ENCODE results near the gene SLC10A2. TPM values are rescaled to one million over a fixed set of nuclear protein-coding genes. Genes with fewer than 3 reads are reported as not detected.

The SLC10A2 gene
- polyA plus RNA-seq, 3 donors = not detected

DNA sequence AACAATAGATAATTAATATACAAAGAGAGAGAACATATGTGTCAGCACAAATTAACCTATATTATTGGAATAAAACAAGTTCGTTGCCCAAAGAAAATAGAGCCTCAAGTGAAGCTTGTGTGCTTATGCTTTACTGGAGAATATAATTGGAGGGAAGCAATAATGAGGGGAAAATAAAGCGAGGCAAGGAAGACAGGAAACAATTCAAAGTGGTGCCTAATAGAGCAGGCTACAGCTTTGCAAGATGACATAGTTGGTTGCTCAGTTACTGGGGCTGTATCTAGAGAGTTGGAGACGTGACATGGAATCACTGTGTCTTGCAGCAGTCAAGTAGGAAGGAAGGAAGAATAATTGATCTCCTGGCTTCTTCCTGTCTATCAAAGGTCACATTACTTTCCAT is 21.1 kb upstream of the SLC10A2 start:
- Mint-ChIP-seq H3K36me3 (no peaks in the 10 kb centered on the region), H3K27ac (no peak overlapping the region), H3K27me3 (ENCODE audit: low read depth in 3 of 3) (no peaks in the 10 kb centered on the region), H3K4me1 (no peaks in the 10 kb centered on the region), H3K9me3 (peaks cover 5 to 14% (median 10%) of the 10 kb centered on the region in 7 donors), H3K4me3 (no peak overlapping the region)
- H3K4me3 ChIP-seq (replicated peaks in 1 of 3; ENCODE audit: low read depth in 2 of 3, low read length in 3 of 3) = no peak overlapping the region
- no peak for DNase-seq
- H3K9ac ChIP-seq (ENCODE audit: insufficient read depth, low read length, poor library complexity, severe bottlenecking) = no peak overlapping the region
- no peaks in the 10 kb centered on the region for H3K79me2 ChIP-seq (ENCODE audit: insufficient read depth, low read length)
- peaks cover 10 to 12% of the 10 kb centered on the region in 2 donors for H3K9me3 ChIP-seq (replicated peaks in 1 of 2; ENCODE audit: control insufficient read depth in 1 of 2, insufficient read depth in 1 of 2, low read length in 2 of 2)
- intact Hi-C loops (cut with micrococcal nuclease) = no loop called here
- H4K20me1 ChIP-seq (ENCODE audit: insufficient read depth, low read length) = no peaks in the 10 kb centered on the region
- TF ChIP-seq, protein P1, sequence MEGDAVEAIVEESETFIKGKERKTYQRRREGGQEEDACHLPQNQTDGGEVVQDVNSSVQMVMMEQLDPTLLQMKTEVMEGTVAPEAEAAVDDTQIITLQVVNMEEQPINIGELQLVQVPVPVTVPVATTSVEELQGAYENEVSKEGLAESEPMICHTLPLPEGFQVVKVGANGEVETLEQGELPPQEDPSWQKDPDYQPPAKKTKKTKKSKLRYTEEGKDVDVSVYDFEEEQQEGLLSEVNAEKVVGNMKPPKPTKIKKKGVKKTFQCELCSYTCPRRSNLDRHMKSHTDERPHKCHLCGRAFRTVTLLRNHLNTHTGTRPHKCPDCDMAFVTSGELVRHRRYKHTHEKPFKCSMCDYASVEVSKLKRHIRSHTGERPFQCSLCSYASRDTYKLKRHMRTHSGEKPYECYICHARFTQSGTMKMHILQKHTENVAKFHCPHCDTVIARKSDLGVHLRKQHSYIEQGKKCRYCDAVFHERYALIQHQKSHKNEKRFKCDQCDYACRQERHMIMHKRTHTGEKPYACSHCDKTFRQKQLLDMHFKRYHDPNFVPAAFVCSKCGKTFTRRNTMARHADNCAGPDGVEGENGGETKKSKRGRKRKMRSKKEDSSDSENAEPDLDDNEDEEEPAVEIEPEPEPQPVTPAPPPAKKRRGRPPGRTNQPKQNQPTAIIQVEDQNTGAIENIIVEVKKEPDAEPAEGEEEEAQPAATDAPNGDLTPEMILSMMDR (IDR thresholded peaks at IDR 0.05) = no peak
- no peak overlapping the region for H2AFZ ChIP-seq (ENCODE audit: insufficient read depth, low read depth, low read length, poor library complexity, severe bottlenecking)
- no peaks in the 10 kb centered on the region for H3K27me3 ChIP-seq (ENCODE audit: control insufficient read depth in 2 of 2, insufficient read depth in 2 of 2, low read length in 2 of 2)
- H3K4me1 ChIP-seq (ENCODE audit: control insufficient read depth in 1 of 2, insufficient read depth in 2 of 2, low read length in 2 of 2) = no peaks in the 10 kb centered on the region
- no peaks in the 10 kb centered on the region for H3K36me3 ChIP-seq (replicated peaks in 1 of 2; ENCODE audit: control insufficient read depth in 1 of 2, insufficient read depth in 2 of 2, low read length in 2 of 2)
- 100% methylated on average over 1 of the region's 3 CpGs for WGBS (ENCODE audit: insufficient coverage)
- H3K4me2 ChIP-seq (replicated peaks; ENCODE audit: extremely low read depth, low read length, poor library complexity, severe bottlenecking) = no peak overlapping the region
- no peak overlapping the region for H3K27ac ChIP-seq (ENCODE audit: low read depth in 1 of 2, low read length in 2 of 2)

DNA sequence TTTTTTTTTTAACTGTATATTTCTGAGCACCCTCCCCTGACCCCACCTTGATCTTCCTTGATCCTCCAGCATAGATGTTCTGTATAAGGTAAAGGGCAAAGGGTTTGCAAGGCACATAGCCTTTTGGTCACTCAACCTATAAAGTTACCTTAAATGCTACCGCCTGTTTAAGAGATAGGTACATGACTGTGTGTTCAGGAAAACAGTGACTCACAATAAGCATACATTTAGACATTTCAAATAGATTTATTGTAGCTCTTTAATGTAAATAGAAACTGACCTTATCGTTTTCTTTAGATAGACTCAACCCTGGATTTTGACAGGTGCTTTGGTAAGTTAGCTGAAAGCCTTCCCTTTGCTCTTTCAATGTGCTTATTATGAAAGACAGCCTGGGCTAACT is 15.2 kb upstream of the SLC10A2 start:
- TF ChIP-seq, protein P1 (IDR thresholded peaks at IDR 0.05) = no peak
- no peaks in the 10 kb centered on the region for H3K27me3 Mint-ChIP-seq (ENCODE audit: low read depth in 3 of 3)
- H3K27ac Mint-ChIP-seq = no peak overlapping the region
- Histone ChIP-seq H4K20me1 (ENCODE audit: insufficient read depth, low read length) (no peaks in the 10 kb centered on the region), H3K9ac (ENCODE audit: insufficient read depth, low read length, poor library complexity, severe bottlenecking) (no peak overlapping the region), H3K4me3 (replicated peaks in 1 of 3; ENCODE audit: low read depth in 2 of 3, low read length in 3 of 3) (no peak overlapping the region), H3K4me1 (ENCODE audit: control insufficient read depth in 1 of 2, insufficient read depth in 2 of 2, low read length in 2 of 2) (no peaks in the 10 kb centered on the region), H3K27ac (ENCODE audit: low read depth in 1 of 2, low read length in 2 of 2) (no peak overlapping the region), H3K36me3 (replicated peaks in 1 of 2; ENCODE audit: control insufficient read depth in 1 of 2, insufficient read depth in 2 of 2, low read length in 2 of 2) (no peaks in the 10 kb centered on the region), H3K4me2 (replicated peaks; ENCODE audit: extremely low read depth, low read length, poor library complexity, severe bottlenecking) (no peak overlapping the region), H3K9me3 (replicated peaks in 1 of 2; ENCODE audit: control insufficient read depth in 1 of 2, insufficient read depth in 1 of 2, low read length in 2 of 2) (peaks cover 0 to 3% of the 10 kb centered on the region in 2 donors), H3K27me3 (ENCODE audit: control insufficient read depth in 2 of 2, insufficient read depth in 2 of 2, low read length in 2 of 2) (no peaks in the 10 kb centered on the region), H3K79me2 (ENCODE audit: insufficient read depth, low read length) (no peaks in the 10 kb centered on the region), H2AFZ (ENCODE audit: insufficient read depth, low read depth, low read length, poor library complexity, severe bottlenecking) (no peak overlapping the region)
- DNase-seq = no peak
- 0% methylated on average over 1 of the region's 2 CpGs for WGBS (ENCODE audit: insufficient coverage)
- intact Hi-C loops (cut with micrococcal nuclease) = no loop called here
- no peak overlapping the region for H3K4me3 Mint-ChIP-seq
- H3K9me3 Mint-ChIP-seq = peaks cover 0 to 15% (median 6%) of the 10 kb centered on the region in 7 donors
- H3K4me1 Mint-ChIP-seq = peaks cover 3% of the 10 kb centered on the region
- H3K36me3 Mint-ChIP-seq = no peaks in the 10 kb centered on the region

Measured in CD14-positive monocyte (primary cell).